ENCODE data around the gene NDUFB5. TPM values are rescaled to one million over a fixed set of nuclear protein-coding genes. Genes with fewer than 3 reads are reported as not detected.
A peak's percentile ranks its signal among the peaks of the same experiment; 100 is the strongest.

NDUFB5 gene
- 79.5 and 90.8 TPM in 2 replicates for total RNA-seq (2014; rRNA removed; shearing (Covaris generic))
- 126 and 142 TPM in 2 replicates for polyA plus RNA-seq (2016; fragmentation: Nextera tagmentation; extraction: Ambion mirVana)

- peak within 1 kb of the TSS; percentile 99 for H3K4me3 ChIP-seq
- H3K36me3 ChIP-seq (ENCODE audit: low read depth): peaks cover 25% of the 10 kb centered on the region
- no peaks in the 10 kb centered on the region for H3F3A ChIP-seq (ENCODE audit: insufficient read depth)
- no peaks in the 10 kb centered on the region for H3K9me3 ChIP-seq (ENCODE audit: low read depth)
- in situ Hi-C loops (cut with MboI): no loop called here
- peak; percentile 99 for DNase-seq
- no peaks in the 10 kb centered on the region for H3K9me2 ChIP-seq (ENCODE audit: insufficient read depth)
- H2AFZ ChIP-seq: peak within 1 kb of the TSS; percentile 98
- 1% methylated on average over 44 to 45 of the region's 45 CpGs for WGBS, 2 experiments (ENCODE audit: low coverage in 1 of 2, low lambda C conversion rate in 2 of 2, missing lambda C conversion rate in 2 of 2)
- H3K9ac ChIP-seq: peak within 1 kb of the TSS; percentile 98
- H3K4me1 ChIP-seq (ENCODE audit: insufficient read depth): peaks cover 13% of the 10 kb centered on the region
- TF ChIP-seq EZH2 (IDR thresholded peaks at IDR 0.05; ENCODE audit: insufficient read depth, poor library complexity, severe bottlenecking): no peak
- no peak for TF ChIP-seq EZH2phosphoT487 (IDR thresholded peaks at IDR 0.05; ENCODE audit: insufficient read depth, low read depth)
- H3K4me2 ChIP-seq (ENCODE audit: unreplicated experiment): peak within 1 kb of the TSS; percentile 98
- no peaks in the 10 kb centered on the region for H3K27me3 ChIP-seq (replicated peaks; ENCODE audit: insufficient read depth)
- peak within 1 kb of the TSS; percentile 92 for H3K27ac ChIP-seq
- H3K79me2 ChIP-seq (ENCODE audit: insufficient read depth): peaks cover 97% of the 10 kb centered on the region
- no peaks in the 10 kb centered on the region for H4K20me1 ChIP-seq (ENCODE audit: insufficient read depth)
Measured at GRCh38 chr3:179604321-179605078, at the start of gene NDUFB5, which contains the start of gene MRPL47. TSS of gene NDUFB5 (plus strand) at chr3:179604794. CDS start at chr3:179604816, 22 bp downstream. TSS of gene MRPL47 (minus strand) at chr3:179604638. CDS start at chr3:179604624, 14 bp downstream.

GRCh38 chr3:179558742-179559364 is 45.7 kb upstream of the NDUFB5 start:
- no peak overlapping the region for H3K4me3 ChIP-seq
- H4K20me1 ChIP-seq (ENCODE audit: insufficient read depth): no peaks in the 10 kb centered on the region
- peak; percentile 87 for DNase-seq
- no peaks in the 10 kb centered on the region for H3K36me3 ChIP-seq (ENCODE audit: low read depth)
- H3F3A ChIP-seq (ENCODE audit: insufficient read depth): no peaks in the 10 kb centered on the region
- H3K27me3 ChIP-seq (replicated peaks; ENCODE audit: insufficient read depth): no peaks in the 10 kb centered on the region
- H3K9me3 ChIP-seq (ENCODE audit: low read depth): no peaks in the 10 kb centered on the region
- peaks cover 1% of the 10 kb centered on the region for H3K4me1 ChIP-seq (ENCODE audit: insufficient read depth)
- H3K79me2 ChIP-seq (ENCODE audit: insufficient read depth): peaks cover 4% of the 10 kb centered on the region
- WGBS, 2 experiments (ENCODE audit: low coverage in 1 of 2, low lambda C conversion rate in 2 of 2, missing lambda C conversion rate in 2 of 2): 0% methylated on average over 3 of the region's 3 CpGs
- no peak overlapping the region for H3K4me2 ChIP-seq (ENCODE audit: unreplicated experiment)
- no peak overlapping the region for H3K27ac ChIP-seq
- no peak overlapping the region for H3K9ac ChIP-seq
- TF ChIP-seq EZH2 (IDR thresholded peaks at IDR 0.05; ENCODE audit: insufficient read depth, poor library complexity, severe bottlenecking): no peak
- no peak for TF ChIP-seq EZH2phosphoT487 (IDR thresholded peaks at IDR 0.05; ENCODE audit: insufficient read depth, low read depth)
- in situ Hi-C loops (cut with MboI): loop anchor here (10.0 to 25.0 kb wide), 2 partner anchors 134 to 522 kb away; no protein-coding TSS in a partner anchor
- no peaks in the 10 kb centered on the region for H3K9me2 ChIP-seq (ENCODE audit: insufficient read depth)
- no peak overlapping the region; the same call in 1 of the 2 replicates for H2AFZ ChIP-seq

- Histone ChIP-seq H3K4me3 (no peak overlapping the region), H3K27me3 (replicated peaks; ENCODE audit: insufficient read depth) (no peaks in the 10 kb centered on the region), H3F3A (ENCODE audit: insufficient read depth) (no peaks in the 10 kb centered on the region), H3K27ac (no peak overlapping the region), H4K20me1 (ENCODE audit: insufficient read depth) (no peaks in the 10 kb centered on the region), H3K9me2 (ENCODE audit: insufficient read depth) (no peaks in the 10 kb centered on the region), H3K9ac (no peak overlapping the region), H3K36me3 (ENCODE audit: low read depth) (no peaks in the 10 kb centered on the region), H2AFZ (no peak overlapping the region), H3K79me2 (ENCODE audit: insufficient read depth) (peaks cover 23% of the 10 kb centered on the region), H3K4me1 (ENCODE audit: insufficient read depth) (peaks cover 8% of the 10 kb centered on the region), H3K4me2 (ENCODE audit: unreplicated experiment) (no peak overlapping the region), H3K9me3 (ENCODE audit: low read depth) (no peaks in the 10 kb centered on the region)
- DNase-seq: peak; percentile 9
- in situ Hi-C loops (cut with MboI): loop anchor here (25.0 kb wide), 1 partner anchor 523 kb away; no protein-coding TSS in a partner anchor
- 35 to 58% methylated on average over 1 of the region's 1 CpG for WGBS, 2 experiments (ENCODE audit: low coverage in 1 of 2, low lambda C conversion rate in 2 of 2, missing lambda C conversion rate in 2 of 2)
- TF ChIP-seq EZH2phosphoT487 (IDR thresholded peaks at IDR 0.05; ENCODE audit: insufficient read depth, low read depth): no peak
- no peak for TF ChIP-seq EZH2 (IDR thresholded peaks at IDR 0.05; ENCODE audit: insufficient read depth, poor library complexity, severe bottlenecking)
Measured at GRCh38 chr3:179560791-179561190, 43.8 kb upstream of the NDUFB5 start.

- Histone ChIP-seq H3K9ac (peak within 1 kb of the TSS; percentile 81), H3K9me2 (ENCODE audit: insufficient read depth) (no peaks in the 10 kb centered on the region), H3K36me3 (ENCODE audit: low read depth) (no peaks in the 10 kb centered on the region), H4K20me1 (ENCODE audit: insufficient read depth) (no peaks in the 10 kb centered on the region), H3K27ac (peak within 1 kb of the TSS; percentile 55), H3K4me3 (peak within 1 kb of the TSS; percentile 85), H3F3A (ENCODE audit: insufficient read depth) (no peaks in the 10 kb centered on the region), H3K27me3 (replicated peaks; ENCODE audit: insufficient read depth) (no peaks in the 10 kb centered on the region), H3K79me2 (ENCODE audit: insufficient read depth) (peaks cover 43% of the 10 kb centered on the region), H3K4me1 (ENCODE audit: insufficient read depth) (peaks cover 8% of the 10 kb centered on the region), H3K4me2 (ENCODE audit: unreplicated experiment) (peak within 1 kb of the TSS; percentile 80), H2AFZ (peak within 1 kb of the TSS; percentile 89), H3K9me3 (ENCODE audit: low read depth) (no peaks in the 10 kb centered on the region)
- peak; percentile 99 for DNase-seq
- TF ChIP-seq EZH2phosphoT487 (IDR thresholded peaks at IDR 0.05; ENCODE audit: insufficient read depth, low read depth): no peak
- TF ChIP-seq EZH2 (IDR thresholded peaks at IDR 0.05; ENCODE audit: insufficient read depth, poor library complexity, severe bottlenecking): no peak
- WGBS, 2 experiments (ENCODE audit: low coverage in 1 of 2, low lambda C conversion rate in 2 of 2, missing lambda C conversion rate in 2 of 2): 1 to 2% methylated on average over 24 to 52 of the region's 55 CpGs
- in situ Hi-C loops (cut with MboI): loop anchor here (25.0 kb wide), 1 partner anchor 525 kb away; no protein-coding TSS in a partner anchor
Measured at GRCh38 chr3:179562591-179563270, 41.9 kb upstream of the NDUFB5 start, which contains the start of gene ACTL6A. TSS of gene ACTL6A (plus strand) at chr3:179562926. CDS start at chr3:179563093, 167 bp downstream.

Data from GM23248 (cell line).